ENCODE results near the gene BCL2L12.

DNA sequence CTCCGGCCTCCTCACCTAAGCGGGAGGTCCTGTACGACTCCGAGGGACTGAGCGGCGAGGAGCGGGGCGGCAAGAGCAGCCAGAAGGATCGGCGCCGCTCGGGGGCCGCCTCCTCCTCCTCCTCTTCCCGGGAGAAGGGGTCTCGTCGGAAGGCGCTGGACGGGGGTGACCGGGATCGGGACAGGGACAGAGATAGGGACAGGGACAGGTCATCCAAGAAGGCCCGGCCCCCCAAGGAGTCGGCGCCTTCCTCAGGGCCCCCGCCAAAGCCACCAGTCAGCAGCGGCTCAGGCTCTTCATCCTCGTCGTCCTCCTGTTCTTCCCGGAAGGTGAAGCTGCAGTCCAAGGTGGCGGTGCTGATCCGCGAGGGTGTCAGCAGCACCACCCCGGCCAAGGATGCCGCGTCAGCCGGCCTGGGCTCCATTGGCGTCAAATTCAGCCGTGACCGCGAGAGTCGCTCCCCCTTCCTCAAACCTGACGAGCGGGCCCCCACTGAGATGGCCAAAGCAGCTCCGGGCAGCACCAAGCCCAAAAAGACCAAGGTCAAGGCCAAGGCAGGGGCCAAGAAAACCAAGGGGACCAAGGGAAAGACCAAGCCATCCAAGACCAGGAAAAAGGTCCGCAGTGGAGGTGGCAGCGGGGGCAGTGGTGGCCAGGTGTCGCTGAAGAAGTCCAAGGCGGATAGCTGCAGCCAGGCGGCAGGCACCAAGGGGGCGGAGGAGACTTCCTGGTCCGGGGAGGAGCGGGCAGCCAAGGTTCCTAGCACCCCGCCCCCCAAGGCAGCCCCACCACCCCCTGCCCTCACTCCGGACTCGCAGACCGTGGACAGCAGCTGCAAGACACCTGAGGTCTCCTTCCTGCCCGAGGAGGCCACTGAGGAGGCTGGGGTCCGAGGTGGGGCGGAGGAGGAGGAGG lies 12.9 kb upstream of the BCL2L12 start:
- TF ChIP-seq, protein P1, sequence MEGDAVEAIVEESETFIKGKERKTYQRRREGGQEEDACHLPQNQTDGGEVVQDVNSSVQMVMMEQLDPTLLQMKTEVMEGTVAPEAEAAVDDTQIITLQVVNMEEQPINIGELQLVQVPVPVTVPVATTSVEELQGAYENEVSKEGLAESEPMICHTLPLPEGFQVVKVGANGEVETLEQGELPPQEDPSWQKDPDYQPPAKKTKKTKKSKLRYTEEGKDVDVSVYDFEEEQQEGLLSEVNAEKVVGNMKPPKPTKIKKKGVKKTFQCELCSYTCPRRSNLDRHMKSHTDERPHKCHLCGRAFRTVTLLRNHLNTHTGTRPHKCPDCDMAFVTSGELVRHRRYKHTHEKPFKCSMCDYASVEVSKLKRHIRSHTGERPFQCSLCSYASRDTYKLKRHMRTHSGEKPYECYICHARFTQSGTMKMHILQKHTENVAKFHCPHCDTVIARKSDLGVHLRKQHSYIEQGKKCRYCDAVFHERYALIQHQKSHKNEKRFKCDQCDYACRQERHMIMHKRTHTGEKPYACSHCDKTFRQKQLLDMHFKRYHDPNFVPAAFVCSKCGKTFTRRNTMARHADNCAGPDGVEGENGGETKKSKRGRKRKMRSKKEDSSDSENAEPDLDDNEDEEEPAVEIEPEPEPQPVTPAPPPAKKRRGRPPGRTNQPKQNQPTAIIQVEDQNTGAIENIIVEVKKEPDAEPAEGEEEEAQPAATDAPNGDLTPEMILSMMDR (IDR thresholded peaks at IDR 0.05) = no peak
- TF ChIP-seq ZFX (IDR thresholded peaks at IDR 0.05; ENCODE audit: borderline replicate concordance) = no peak
